ENCODE data around the gene ENPP6.
"Not testable (repeated sequence)": the region's sequence is repeated elsewhere in the genome, so short reads cannot be mapped to it uniquely, and the experiment has no call there.

ENPP6 gene

DNA sequence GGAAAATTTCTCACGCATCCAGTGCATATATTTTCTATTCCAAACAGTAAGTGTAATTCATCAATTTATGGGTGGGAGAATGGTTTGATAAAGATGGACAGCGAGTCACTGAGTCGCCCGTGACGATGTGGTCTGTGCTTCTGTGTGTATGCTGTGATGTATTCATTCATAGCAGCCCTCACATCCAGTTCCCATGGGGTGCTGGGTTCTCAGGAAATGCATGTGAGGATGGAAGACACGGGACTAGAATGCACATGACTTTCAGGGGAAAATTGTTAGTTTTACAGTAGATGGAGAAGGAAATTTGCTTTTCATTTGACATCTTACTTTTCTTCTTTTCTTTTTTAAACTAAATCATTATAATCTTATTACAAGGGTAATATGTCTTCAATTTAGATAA, 159.6 kb downstream of the ENPP6 start:
- ChIA-PET POLR2A (no interaction called here), CTCF (no interaction called here)
- no peak for DNase-seq (ENCODE audit: low read depth, low spot score)
- no peak for TF ChIP-seq CTCF (IDR thresholded peaks at IDR 0.05; ENCODE audit: insufficient read depth, low read length, missing control alignments)
- no peak overlapping the region for H3K4me3 ChIP-seq (ENCODE audit: low read depth, low read length)

GRCh38 chr4:184056877-184057276, 160.8 kb downstream of the ENPP6 start:
- POLR2A ChIA-PET = no interaction called here
- no peak for TF ChIP-seq CTCF (IDR thresholded peaks at IDR 0.05; ENCODE audit: insufficient read depth, low read length, missing control alignments)
- DNase-seq (ENCODE audit: low read depth, low spot score) = no peak
- H3K4me3 ChIP-seq (ENCODE audit: low read depth, low read length) = no peak overlapping the region
- CTCF ChIA-PET = no interaction called here

DNA sequence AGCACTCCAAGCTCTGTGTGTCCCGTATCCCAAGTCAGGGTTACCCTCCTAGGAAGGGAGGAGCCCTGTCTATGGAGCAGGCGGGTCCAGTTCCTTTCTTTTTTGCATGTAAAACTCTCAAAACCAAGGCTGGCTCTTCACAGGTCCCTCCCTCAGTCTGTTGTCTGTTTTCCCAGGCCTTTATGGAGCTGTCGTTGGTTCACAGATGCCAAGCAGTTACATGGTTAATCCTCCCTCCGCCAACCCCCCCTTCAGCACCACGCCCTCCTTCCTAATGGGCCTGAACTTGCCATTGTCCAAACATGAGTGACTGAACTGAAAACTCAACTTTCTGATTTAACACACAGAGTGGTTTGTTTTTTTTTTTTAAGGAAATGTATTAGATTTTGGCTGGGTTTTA, 164.2 kb downstream of the ENPP6 start:
- H3K4me3 ChIP-seq (ENCODE audit: low read depth, low read length) = no peak overlapping the region
- POLR2A ChIA-PET = no interaction called here
- CTCF ChIA-PET = no interaction called here
- TF ChIP-seq CTCF (IDR thresholded peaks at IDR 0.05; ENCODE audit: insufficient read depth, low read length, missing control alignments) = no peak
- DNase-seq (ENCODE audit: low read depth, low spot score) = no peak

- no peak for TF ChIP-seq CTCF (IDR thresholded peaks at IDR 0.05; ENCODE audit: insufficient read depth, low read length, missing control alignments)
- DNase-seq (ENCODE audit: low read depth, low spot score) = no peak
- POLR2A ChIA-PET = no interaction called here
- CTCF ChIA-PET = no interaction called here
- no peak overlapping the region for H3K4me3 ChIP-seq (ENCODE audit: low read depth, low read length)
Observed at GRCh38 chr4:184052616-184053015, 165.1 kb downstream of the ENPP6 start.

DNA sequence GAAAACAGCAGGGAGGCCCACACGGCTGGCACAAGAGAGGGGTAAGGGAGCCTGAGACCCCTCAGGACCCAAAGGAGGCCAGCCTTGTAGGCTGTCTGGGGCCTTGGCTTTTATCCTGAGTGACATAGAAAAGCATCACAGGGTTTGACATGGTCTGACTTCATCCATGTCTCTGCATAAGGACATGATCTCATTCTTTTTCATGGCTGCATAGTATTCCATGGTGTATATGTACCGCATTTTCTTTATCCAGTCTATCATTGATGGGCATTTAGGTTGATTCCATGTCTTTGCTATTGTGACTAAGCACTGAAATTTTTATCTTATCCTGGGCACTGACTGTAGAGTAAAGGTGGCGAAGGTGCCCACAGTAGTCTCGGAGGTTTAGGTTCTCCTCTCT, 166.4 kb downstream of the ENPP6 start:
- POLR2A ChIA-PET; H3K4me3 ChIP-seq (ENCODE audit: low read depth, low read length); DNase-seq (ENCODE audit: low read depth, low spot score); CTCF ChIA-PET: not testable (repeated sequence)

GRCh38 chr4:184046148-184046547, 171.5 kb downstream of the ENPP6 start:
- H3K4me3 ChIP-seq (ENCODE audit: low read depth, low read length) = no peak overlapping the region
- TF ChIP-seq CTCF (IDR thresholded peaks at IDR 0.05; ENCODE audit: insufficient read depth, low read length, missing control alignments) = no peak
- ChIA-PET POLR2A (no interaction called here), CTCF (no interaction called here)
- DNase-seq (ENCODE audit: low read depth, low spot score) = no peak

- CTCF ChIA-PET = no interaction called here
- POLR2A ChIA-PET = no interaction called here
- TF ChIP-seq CTCF (IDR thresholded peaks at IDR 0.05; ENCODE audit: insufficient read depth, low read length, missing control alignments) = no peak
- H3K4me3 ChIP-seq (ENCODE audit: low read depth, low read length) = no peak overlapping the region
- no peak for DNase-seq (ENCODE audit: low read depth, low spot score)
Observed at GRCh38 chr4:184041156-184041555, 176.5 kb downstream of the ENPP6 start.

Measured in AG04449 (cell line).